DND-41 (cell line): Measurements from ENCODE around the gene SOS1.
A peak's percentile ranks its signal among the peaks of the same experiment; 100 is the strongest.
"Not testable (repeated sequence)": the region's sequence is repeated elsewhere in the genome, so short reads cannot be mapped to it uniquely, and the experiment has no call there.

Source experiments
- ATAC-seq: fragments of 200-7000 bp; cut with Tn5 transposase; 3 replicates; pipeline ENCODE4 v1.9.1; 2021; ENCODE audit warnings: low read depth; ENCODE audit not compliant: insufficient read depth
- DNase-seq: peaks from one replicate; pipeline ENCODE4 v3.0.0-alpha.2; 2020
- H2AFZ ChIP-seq: 2 replicates; pipeline ENCODE4 v1.6.0; 2012; ENCODE audit warnings: low read depth, low read length
- H3K27ac ChIP-seq: 2 replicates; pipeline ENCODE4 v1.5.1; 2012; ENCODE audit warnings: low read length, inconsistent platforms
- H3K27me3 ChIP-seq: fragments of 200-600 bp; sonication (generic); 2 replicates; pipeline ENCODE4 v1.6.0; 2012; ENCODE audit warnings: low read length, mild to moderate bottlenecking, inconsistent platforms; ENCODE audit not compliant: insufficient read depth, poor library complexity
- H3K36me3 ChIP-seq: 2 replicates; pipeline ENCODE4 v1.5.1; 2012; ENCODE audit warnings: low read length, inconsistent platforms; ENCODE audit not compliant: insufficient read depth
- H3K4me1 ChIP-seq: 2 replicates; pipeline ENCODE4 v1.5.1; 2012; ENCODE audit warnings: mild to moderate bottlenecking, low read length; ENCODE audit not compliant: insufficient read depth
- H3K4me2 ChIP-seq: 2 replicates; pipeline ENCODE4 v1.6.0; 2012; ENCODE audit warnings: mild to moderate bottlenecking, moderate library complexity, low read length, inconsistent platforms; ENCODE audit not compliant: insufficient read depth
- H3K4me3 ChIP-seq, 2 experiments: fragments of 200-600 bp in 1 of 2; shearing (Covaris generic) in 1 of 2; 2 replicates each; pipeline ENCODE4 v1.5.1; 2012 to 2016; ENCODE audit warnings: inconsistent platforms in 2 of 2, low read length in 2 of 2, mild to moderate bottlenecking in 2 of 2, low read depth in 1 of 2, moderate library complexity in 1 of 2
- H3K79me2 ChIP-seq: 2 replicates; pipeline ENCODE4 v1.6.0; 2012; ENCODE audit warnings: low read length, inconsistent platforms; ENCODE audit not compliant: insufficient read depth
- H3K9ac ChIP-seq: 2 replicates; pipeline ENCODE4 v1.6.0; 2012; ENCODE audit warnings: low read depth, mild to moderate bottlenecking, inconsistent platforms, low read length, moderate library complexity
- H3K9me3 ChIP-seq: 2 replicates; pipeline ENCODE4 v1.5.1; 2012; ENCODE audit warnings: low read length, moderate library complexity, mild to moderate bottlenecking, inconsistent platforms; ENCODE audit not compliant: insufficient read depth, severe bottlenecking
- H4K20me1 ChIP-seq: 2 replicates; pipeline ENCODE4 v1.6.0; 2012; ENCODE audit warnings: low read length; ENCODE audit not compliant: insufficient read depth
- EZH2 ChIP-seq: IDR thresholded peaks from 3 replicates; pipeline ENCODE4 v1.6.1; 2012; ENCODE audit warnings: borderline replicate concordance, low read depth, mild to moderate bottlenecking, moderate library complexity, low read length, inconsistent platforms; ENCODE audit not compliant: severe bottlenecking
- TF ChIP-seq, protein P1 (sequence below): IDR thresholded peaks from 2 replicates; pipeline ENCODE4 v1.5.1; 2012; ENCODE audit warnings: borderline replicate concordance, low read length, moderate library complexity, mild to moderate bottlenecking; ENCODE audit not compliant: poor library complexity, severe bottlenecking; ENCODE audit errors: extremely low read depth

SOS1 gene

DNA sequence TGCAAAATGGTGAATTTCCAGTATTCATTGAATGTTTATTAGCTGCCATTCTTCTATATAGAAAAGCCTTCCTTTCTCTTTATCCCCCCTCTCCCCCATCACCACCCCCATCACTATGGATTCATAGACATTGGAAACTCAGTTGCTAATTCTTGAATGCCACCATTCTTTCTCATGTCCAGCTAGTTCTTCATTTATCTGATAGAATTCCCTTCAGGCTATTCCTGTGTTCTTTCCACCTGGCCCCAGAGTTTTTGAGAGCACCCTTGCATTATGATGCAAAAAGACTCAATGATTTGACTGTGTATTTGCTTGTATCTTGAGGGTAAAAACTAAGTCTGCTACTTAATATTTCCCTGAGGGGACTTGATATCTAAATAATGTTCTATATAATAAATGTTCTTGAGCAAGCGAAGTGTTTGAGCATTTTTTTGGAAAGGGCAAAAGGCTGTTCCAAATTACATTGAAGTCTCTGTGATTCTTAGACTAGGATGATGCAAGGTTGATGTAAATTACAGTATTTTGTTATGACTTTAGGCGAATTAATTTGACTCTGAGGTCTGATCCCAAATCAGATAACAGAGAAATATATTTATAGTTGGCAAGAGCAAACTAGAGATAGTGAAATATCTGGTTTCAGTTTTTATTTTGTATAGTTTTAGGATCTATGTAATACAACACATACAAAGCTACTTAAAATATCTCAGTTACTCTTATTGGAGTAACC is 18.8 kb upstream of the SOS1 start:
- Histone ChIP-seq H3K4me2 (no peak overlapping the region), H3K4me3 (no peak overlapping the region), H3K9me3 (no peaks in the 10 kb centered on the region), H3K36me3 (no peaks in the 10 kb centered on the region), H3K27me3 (no peaks in the 10 kb centered on the region), H3K4me1 (peaks cover 28% of the 10 kb centered on the region), H3K27ac (no peak overlapping the region), H3K9ac (no peak overlapping the region), H4K20me1 (no peaks in the 10 kb centered on the region), H2AFZ (no peak overlapping the region), H3K79me2 (no peaks in the 10 kb centered on the region)
- ATAC-seq (no peak), DNase-seq (no peak)
- TF ChIP-seq EZH2: no peak
- TF ChIP-seq, protein P1, sequence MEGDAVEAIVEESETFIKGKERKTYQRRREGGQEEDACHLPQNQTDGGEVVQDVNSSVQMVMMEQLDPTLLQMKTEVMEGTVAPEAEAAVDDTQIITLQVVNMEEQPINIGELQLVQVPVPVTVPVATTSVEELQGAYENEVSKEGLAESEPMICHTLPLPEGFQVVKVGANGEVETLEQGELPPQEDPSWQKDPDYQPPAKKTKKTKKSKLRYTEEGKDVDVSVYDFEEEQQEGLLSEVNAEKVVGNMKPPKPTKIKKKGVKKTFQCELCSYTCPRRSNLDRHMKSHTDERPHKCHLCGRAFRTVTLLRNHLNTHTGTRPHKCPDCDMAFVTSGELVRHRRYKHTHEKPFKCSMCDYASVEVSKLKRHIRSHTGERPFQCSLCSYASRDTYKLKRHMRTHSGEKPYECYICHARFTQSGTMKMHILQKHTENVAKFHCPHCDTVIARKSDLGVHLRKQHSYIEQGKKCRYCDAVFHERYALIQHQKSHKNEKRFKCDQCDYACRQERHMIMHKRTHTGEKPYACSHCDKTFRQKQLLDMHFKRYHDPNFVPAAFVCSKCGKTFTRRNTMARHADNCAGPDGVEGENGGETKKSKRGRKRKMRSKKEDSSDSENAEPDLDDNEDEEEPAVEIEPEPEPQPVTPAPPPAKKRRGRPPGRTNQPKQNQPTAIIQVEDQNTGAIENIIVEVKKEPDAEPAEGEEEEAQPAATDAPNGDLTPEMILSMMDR: no peak

DNA sequence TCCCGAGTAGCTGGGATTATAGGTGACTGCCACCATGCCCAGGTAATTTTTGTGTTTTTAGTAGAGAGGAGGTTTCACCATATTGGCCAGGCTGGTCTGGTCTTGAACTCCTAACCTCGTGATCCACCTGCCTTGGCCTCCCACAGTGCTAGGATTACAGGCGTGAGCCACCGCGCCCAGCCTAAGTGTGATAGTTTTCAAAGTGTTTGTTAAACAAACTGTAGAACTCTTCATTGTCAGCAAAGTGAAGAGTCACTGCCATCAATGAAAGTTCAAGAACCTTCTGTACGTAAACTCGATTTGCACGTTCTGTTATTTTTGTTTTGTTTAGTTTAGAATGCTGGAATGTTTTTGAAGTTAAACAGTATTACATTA is 18.0 kb upstream of the SOS1 start:
- Histone ChIP-seq H3K27ac (no peak overlapping the region), H3K9me3 (no peaks in the 10 kb centered on the region), H3K9ac (no peak overlapping the region), H3K4me1 (peaks cover 28% of the 10 kb centered on the region), H3K36me3 (no peaks in the 10 kb centered on the region), H3K4me3 (no peak overlapping the region), H3K27me3 (no peaks in the 10 kb centered on the region), H3K4me2 (no peak overlapping the region), H2AFZ (no peak overlapping the region), H3K79me2 (no peaks in the 10 kb centered on the region), H4K20me1 (no peaks in the 10 kb centered on the region)
- ATAC-seq (no peak), DNase-seq (no peak)
- TF ChIP-seq EZH2: no peak

DNA sequence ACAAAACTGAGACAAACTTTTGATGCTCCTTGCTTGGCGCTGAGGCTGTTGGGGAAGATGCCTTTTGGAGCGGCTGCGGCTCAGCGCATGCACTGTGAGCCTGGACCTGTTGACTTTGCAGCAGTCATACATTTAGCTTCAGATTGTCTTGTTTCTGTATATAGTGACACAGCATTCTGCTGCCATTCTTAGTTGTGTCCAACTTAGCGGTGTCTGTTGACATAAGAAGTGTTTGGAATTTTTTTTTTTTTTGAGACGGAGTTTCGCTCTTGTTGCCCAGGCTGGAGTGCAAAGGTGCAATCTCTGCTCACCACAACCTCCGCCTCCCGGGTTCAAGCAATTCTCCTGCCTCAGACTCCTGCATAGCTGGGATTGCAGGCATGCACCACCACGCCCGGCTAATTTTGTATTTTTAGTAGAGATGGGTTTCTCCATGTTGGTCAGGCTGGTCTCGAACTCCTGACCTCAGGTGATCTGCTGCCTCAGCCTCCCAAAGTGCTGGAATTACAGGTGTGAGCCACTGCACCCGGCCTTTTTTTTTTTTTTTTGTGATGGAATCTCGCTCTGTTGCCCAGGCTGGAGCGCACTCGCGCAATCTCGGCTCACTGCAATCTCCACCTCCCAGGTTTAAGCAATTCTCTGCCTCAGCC is 17.5 kb upstream of the SOS1 start:
- not testable (repeated sequence) for H3K36me3 ChIP-seq, H4K20me1 ChIP-seq, H3K79me2 ChIP-seq, H2AFZ ChIP-seq, H3K27ac ChIP-seq, H3K9ac ChIP-seq, H3K9me3 ChIP-seq, H3K4me2 ChIP-seq, H3K27me3 ChIP-seq, H3K4me3 ChIP-seq, DNase-seq, ATAC-seq
- H3K4me1 ChIP-seq: peaks cover 28% of the 10 kb centered on the region

DNA sequence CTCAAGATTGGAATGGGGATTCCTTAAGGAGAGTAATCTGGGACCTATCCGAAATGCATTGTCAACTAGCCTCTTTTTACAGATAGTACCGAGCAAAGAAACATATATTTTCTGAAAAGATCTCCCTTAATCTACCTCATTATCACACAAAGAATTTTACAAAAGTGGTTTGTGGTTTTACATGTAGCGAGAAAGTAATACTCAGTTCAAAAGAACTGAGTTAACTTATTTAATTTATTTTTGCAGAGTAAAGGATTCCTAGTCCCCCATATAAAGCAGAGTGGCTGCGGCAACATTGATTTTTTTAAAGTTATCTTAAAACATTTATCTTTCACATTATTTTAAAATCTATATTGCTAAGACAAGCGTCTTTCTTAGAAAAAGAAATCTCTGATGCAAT is 15.9 kb upstream of the SOS1 start:
- no peaks in the 10 kb centered on the region for H3K36me3 ChIP-seq
- H3K27ac ChIP-seq: no peak overlapping the region
- H3K79me2 ChIP-seq: no peaks in the 10 kb centered on the region
- H3K4me3 ChIP-seq: no peak overlapping the region
- ATAC-seq: peak; percentile 75
- no peak overlapping the region for H3K9ac ChIP-seq
- H2AFZ ChIP-seq: no peak overlapping the region
- H3K4me2 ChIP-seq: no peak overlapping the region
- H3K9me3 ChIP-seq: no peaks in the 10 kb centered on the region
- H3K27me3 ChIP-seq: no peaks in the 10 kb centered on the region
- TF ChIP-seq EZH2: no peak
- TF ChIP-seq, protein P1: no peak
- H4K20me1 ChIP-seq: no peaks in the 10 kb centered on the region
- no peak for DNase-seq
- peaks cover 28% of the 10 kb centered on the region for H3K4me1 ChIP-seq
